ENCODE measurements around the gene PFDN2. TPM values are rescaled to one million over a fixed set of nuclear protein-coding genes. Genes with fewer than 3 reads are reported as not detected.

Gene PFDN2
- total and polyA plus RNA-seq, 2 experiments from 2014 or later, result 47.6 to 93.2 TPM

GRCh38 chr1:161128591-161129420, 11.0 kb upstream of the PFDN2 start:
- H4K20me1 ChIP-seq (ENCODE audit: insufficient read depth, poor library complexity, severe bottlenecking), result no peaks in the 10 kb centered on the region
- no peak overlapping the region for H3K4me3 ChIP-seq
- no peak overlapping the region for H3K4me2 ChIP-seq
- H3K36me3 ChIP-seq (replicated peaks; ENCODE audit: insufficient read depth, low read depth), result no peaks in the 10 kb centered on the region
- DNase-seq (ENCODE audit: low spot score), result no peak
- H3K27ac ChIP-seq, result no peak overlapping the region
- no peak overlapping the region for H2AFZ ChIP-seq
- no peaks in the 10 kb centered on the region for H3K27me3 ChIP-seq
- peaks cover 84% of the 10 kb centered on the region for H3K79me2 ChIP-seq
- no peak for TF ChIP-seq CTCF (IDR thresholded peaks at IDR 0.05; ENCODE audit: poor library complexity)
- no peak for TF ChIP-seq EZH2phosphoT487 (IDR thresholded peaks at IDR 0.05; ENCODE audit: low read depth, severe bottlenecking, unreplicated experiment)
- TF ChIP-seq EZH2 (IDR thresholded peaks at IDR 0.05; ENCODE audit: borderline replicate concordance), result no peak
- no peaks in the 10 kb centered on the region for H3K9me2 ChIP-seq (replicated peaks; ENCODE audit: insufficient read depth)
- WGBS (ENCODE audit: low lambda C conversion rate, missing lambda C conversion rate), result 92% methylated on average over 4 of the region's 4 CpGs
- H3K9me3 ChIP-seq (ENCODE audit: low read depth), result no peaks in the 10 kb centered on the region
- H3K4me1 ChIP-seq (ENCODE audit: insufficient read depth), result peaks cover 10% of the 10 kb centered on the region

GRCh38 chr1:161127649-161128048, 9.8 kb upstream of the PFDN2 start:
- no peak for DNase-seq (ENCODE audit: low spot score)
- Histone ChIP-seq H3K27me3 (no peaks in the 10 kb centered on the region), H3K36me3 (replicated peaks; ENCODE audit: insufficient read depth, low read depth) (no peaks in the 10 kb centered on the region), H3K4me2 (no peak overlapping the region), H4K20me1 (ENCODE audit: insufficient read depth, poor library complexity, severe bottlenecking) (no peaks in the 10 kb centered on the region), H3K79me2 (peaks cover 78% of the 10 kb centered on the region), H3K4me3 (no peak overlapping the region), H3K9me3 (ENCODE audit: low read depth) (no peaks in the 10 kb centered on the region), H3K4me1 (ENCODE audit: insufficient read depth) (peaks cover 9% of the 10 kb centered on the region), H3K27ac (no peak overlapping the region), H2AFZ (no peak overlapping the region), H3K9me2 (replicated peaks; ENCODE audit: insufficient read depth) (no peaks in the 10 kb centered on the region)
- WGBS (ENCODE audit: low lambda C conversion rate, missing lambda C conversion rate), result 85% methylated on average over 2 of the region's 2 CpGs
- TF ChIP-seq CTCF (IDR thresholded peaks at IDR 0.05; ENCODE audit: poor library complexity), result no peak
- TF ChIP-seq EZH2phosphoT487 (IDR thresholded peaks at IDR 0.05; ENCODE audit: low read depth, severe bottlenecking, unreplicated experiment), result no peak
- no peak for TF ChIP-seq EZH2 (IDR thresholded peaks at IDR 0.05; ENCODE audit: borderline replicate concordance)

GRCh38 chr1:161122967-161123366, 5.1 kb upstream of the PFDN2 start:
- H3K36me3 ChIP-seq (replicated peaks; ENCODE audit: insufficient read depth, low read depth), result no peaks in the 10 kb centered on the region
- H3K4me2 ChIP-seq, result no peak overlapping the region
- no peak overlapping the region for H3K27ac ChIP-seq
- H3K9me2 ChIP-seq (replicated peaks; ENCODE audit: insufficient read depth), result no peaks in the 10 kb centered on the region
- H3K9me3 ChIP-seq (ENCODE audit: low read depth), result no peaks in the 10 kb centered on the region
- no peak for DNase-seq (ENCODE audit: low spot score)
- no peaks in the 10 kb centered on the region for H3K27me3 ChIP-seq
- 93% methylated on average over 6 of the region's 6 CpGs for WGBS (ENCODE audit: low lambda C conversion rate, missing lambda C conversion rate)
- peaks cover 17% of the 10 kb centered on the region for H3K4me1 ChIP-seq (ENCODE audit: insufficient read depth)
- no peak overlapping the region for H3K4me3 ChIP-seq
- no peaks in the 10 kb centered on the region for H4K20me1 ChIP-seq (ENCODE audit: insufficient read depth, poor library complexity, severe bottlenecking)
- TF ChIP-seq EZH2phosphoT487 (IDR thresholded peaks at IDR 0.05; ENCODE audit: low read depth, severe bottlenecking, unreplicated experiment), result no peak
- TF ChIP-seq EZH2 (IDR thresholded peaks at IDR 0.05; ENCODE audit: borderline replicate concordance), result no peak
- TF ChIP-seq CTCF (IDR thresholded peaks at IDR 0.05; ENCODE audit: poor library complexity), result no peak
- H2AFZ ChIP-seq, result no peak overlapping the region
- H3K79me2 ChIP-seq, result peaks cover 53% of the 10 kb centered on the region
